Activated CD8-positive, alpha-beta T cell treated with anti-CD3 and anti-CD28 coated beads, Interleukin-2, amount 10 ng/mL, durations not matched to agents 7 days and 5 days (primary cell): ENCODE data around the gene PHLPP1. TPM values are rescaled to one million over a fixed set of nuclear protein-coding genes. Genes with fewer than 3 reads are reported as not detected.

ENCODE experiments used
- ATAC-seq: fragments of 150-1000 bp; cut with Tn5 transposase; one replicate; pipeline ENCODE4 v1.10.0; 2021; ENCODE audit warnings: moderate library complexity
- CTCF ChIA-PET: fragments of 350-600 bp; sonication (Branson Sonifier 250); formaldehyde crosslinking; loops from one replicate; lab custom pipeline; 2021; ENCODE audit warnings: antibody characterized with exemption; lab: Charles Lee
- POLR2A ChIA-PET: fragments of 350-600 bp; sonication (Branson Sonifier 250); formaldehyde crosslinking; loops from one replicate; lab custom pipeline; 2021; ENCODE audit warnings: antibody characterized with exemption; lab: Charles Lee
- DNase-seq: peaks from one replicate; pipeline ENCODE4 v3.0.0-alpha.2; 2020
- H3K27ac Mint-ChIP-seq: one replicate; pipeline ENCODE4 v1.8.0; 2021; ENCODE audit warnings: mild to moderate bottlenecking, mixed read lengths
- H3K27me3 Mint-ChIP-seq: one replicate; pipeline ENCODE4 v1.8.0; 2021; ENCODE audit warnings: low read depth, mixed read lengths
- H3K36me3 Mint-ChIP-seq: one replicate; pipeline ENCODE4 v1.8.0; 2021; ENCODE audit warnings: low read depth, mixed read lengths
- H3K4me1 Mint-ChIP-seq: one replicate; pipeline ENCODE4 v1.8.0; 2021; ENCODE audit warnings: low read depth, mixed read lengths
- H3K4me3 Mint-ChIP-seq: one replicate; pipeline ENCODE4 v1.8.0; 2021; ENCODE audit warnings: mild to moderate bottlenecking, mixed read lengths
- H3K9me3 Mint-ChIP-seq: one replicate; pipeline ENCODE4 v1.8.0; 2022; ENCODE audit warnings: mixed read lengths; ENCODE audit not compliant: insufficient read depth
- total RNA-seq, 2 experiments: library from RNA; stranded (reverse); gene quantifications; one replicate each; pipeline ENCODE4 v1.2.3, GENCODE V29; 2021

PHLPP1 gene
- total RNA-seq, 2 experiments from 2014 or later, result 2.9 to 3.5 TPM

DNA sequence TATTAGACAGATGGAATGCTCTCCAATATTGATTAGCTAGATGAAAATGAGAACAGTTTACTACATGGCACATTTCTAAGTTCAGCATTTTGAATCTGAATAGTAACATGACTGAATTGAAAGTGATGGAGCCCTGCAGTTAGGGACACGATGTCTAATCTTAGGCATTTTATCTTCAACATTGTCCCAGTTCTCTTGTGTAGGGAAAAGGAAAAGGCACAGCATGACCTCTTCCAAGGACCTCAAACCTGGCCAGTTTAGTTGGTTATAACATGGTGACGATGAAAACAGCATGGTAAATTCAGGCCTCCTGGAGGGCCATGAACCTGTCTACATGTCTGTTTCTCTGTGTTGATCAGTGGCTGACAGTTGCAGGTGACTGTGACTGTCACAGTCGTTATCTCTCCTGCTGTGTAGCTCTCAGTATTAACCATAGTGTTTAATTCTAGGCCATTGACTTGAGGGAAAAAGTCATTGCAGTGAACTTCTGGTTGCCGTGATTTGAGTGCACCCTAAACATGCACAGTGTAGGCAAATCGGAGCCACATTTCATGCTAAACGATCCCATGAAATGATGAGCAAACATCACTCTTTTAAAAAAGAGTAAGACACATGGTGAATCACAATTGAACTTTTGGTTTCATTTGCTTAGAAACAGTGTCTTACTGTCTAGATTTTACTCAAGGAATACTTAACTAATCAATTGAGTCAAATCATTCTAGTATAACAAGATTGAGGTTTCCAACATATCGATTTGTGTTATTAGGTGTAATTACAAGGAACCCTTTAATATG, 129.7 kb downstream of the PHLPP1 start:
- ATAC-seq (peak; percentile 30), DNase-seq (no peak)
- no peaks in the 10 kb centered on the region for H3K27me3 Mint-ChIP-seq
- peaks cover 14% of the 10 kb centered on the region for H3K4me1 Mint-ChIP-seq
- ChIA-PET CTCF (interaction anchor here (1.1 to 1.4 kb wide), 2 partner anchors 10 to 113 kb away, joined by 4 to 5 read pairs; no protein-coding TSS in a partner anchor), POLR2A (interaction anchor here (0.9 kb wide), 1 partner anchor 24 kb away, joined by 3 read pairs; no protein-coding TSS in a partner anchor)
- peak overlapping the region; percentile 45 for H3K27ac Mint-ChIP-seq
- H3K36me3 Mint-ChIP-seq, result peaks cover 5% of the 10 kb centered on the region
- H3K4me3 Mint-ChIP-seq, result peak overlapping the region; percentile 31
- no peaks in the 10 kb centered on the region for H3K9me3 Mint-ChIP-seq

DNA sequence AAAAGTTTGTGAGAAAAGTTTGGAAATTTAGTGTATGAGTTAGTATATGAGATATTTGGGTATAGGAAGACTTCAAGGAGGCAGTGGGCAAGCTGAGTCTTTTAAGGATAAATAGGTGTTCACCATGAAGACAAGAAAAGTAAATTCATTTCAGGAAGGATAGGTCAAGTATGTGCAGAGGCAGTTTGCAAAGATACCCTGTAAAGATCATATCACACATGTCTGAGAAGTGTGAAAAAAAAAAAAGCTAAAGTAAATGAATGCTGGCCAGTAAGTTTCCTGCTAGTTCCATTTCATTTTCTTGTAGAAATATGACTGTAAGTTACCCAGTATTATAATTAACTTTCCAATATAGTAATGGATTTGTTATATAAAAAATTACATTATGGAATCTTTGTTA, 131.0 kb downstream of the PHLPP1 start:
- CTCF ChIA-PET, result no interaction called here
- POLR2A ChIA-PET, result interaction anchor here (0.6 kb wide), 1 partner anchor 374 kb away, joined by 3 read pairs; no protein-coding TSS in a partner anchor
- DNase-seq, result no peak
- Mint-ChIP-seq H3K27ac (no peak overlapping the region), H3K36me3 (peaks cover 5% of the 10 kb centered on the region), H3K4me1 (peaks cover 13% of the 10 kb centered on the region), H3K4me3 (no peak overlapping the region), H3K27me3 (no peaks in the 10 kb centered on the region), H3K9me3 (no peaks in the 10 kb centered on the region)
- ATAC-seq, result no peak

DNA sequence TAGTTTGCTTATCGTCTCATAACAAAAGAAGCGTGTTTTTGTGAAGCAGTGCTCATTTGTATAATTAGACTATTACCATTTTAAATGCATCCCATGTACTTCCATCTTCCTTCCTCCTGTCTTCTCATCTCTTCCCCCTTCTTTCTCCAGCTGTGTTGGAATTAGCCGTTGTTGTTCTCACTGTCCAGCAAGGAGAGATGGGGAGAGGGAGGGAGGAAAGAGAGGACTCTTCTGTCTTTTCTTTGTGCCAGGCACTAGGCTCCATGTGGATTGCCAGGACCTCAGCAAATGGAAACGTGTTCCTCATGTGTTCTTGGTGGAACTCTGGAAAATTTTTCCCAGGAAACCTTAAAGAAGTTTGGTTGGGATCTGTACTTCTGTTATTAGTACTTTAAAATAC, 131.7 kb downstream of the PHLPP1 start:
- ChIA-PET POLR2A (no interaction called here), CTCF (no interaction called here)
- ATAC-seq (no peak), DNase-seq (no peak)
- H3K9me3 Mint-ChIP-seq, result no peaks in the 10 kb centered on the region
- H3K4me3 Mint-ChIP-seq, result no peak overlapping the region
- H3K4me1 Mint-ChIP-seq, result peaks cover 13% of the 10 kb centered on the region
- no peaks in the 10 kb centered on the region for H3K27me3 Mint-ChIP-seq
- H3K27ac Mint-ChIP-seq, result no peak overlapping the region
- H3K36me3 Mint-ChIP-seq, result peaks cover 5% of the 10 kb centered on the region

DNA sequence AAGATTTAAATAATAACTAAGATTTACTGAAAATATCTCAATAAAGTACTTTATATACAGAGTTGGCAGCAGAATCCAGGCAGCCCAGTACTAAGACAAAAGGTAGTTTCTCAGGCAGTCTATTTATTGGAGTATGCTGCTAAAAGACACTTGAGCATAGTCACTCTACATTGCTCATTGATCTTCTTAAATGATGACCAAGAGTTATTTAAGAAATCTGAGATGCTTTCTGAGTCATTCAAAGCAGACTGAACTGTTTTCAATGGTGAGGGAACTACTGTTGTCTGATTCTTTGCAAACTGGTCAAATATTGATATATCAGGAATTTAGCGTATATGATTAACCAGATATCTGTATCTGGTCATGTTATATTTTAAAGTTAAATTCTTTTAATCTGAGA, 133.6 kb downstream of the PHLPP1 start:
- ChIA-PET CTCF (no interaction called here), POLR2A (no interaction called here)
- Mint-ChIP-seq H3K36me3 (peaks cover under 1% of the 10 kb centered on the region), H3K4me1 (peaks cover 13% of the 10 kb centered on the region), H3K27ac (no peak overlapping the region), H3K9me3 (no peaks in the 10 kb centered on the region), H3K27me3 (no peaks in the 10 kb centered on the region), H3K4me3 (no peak overlapping the region)
- no peak for DNase-seq
- no peak for ATAC-seq

DNA sequence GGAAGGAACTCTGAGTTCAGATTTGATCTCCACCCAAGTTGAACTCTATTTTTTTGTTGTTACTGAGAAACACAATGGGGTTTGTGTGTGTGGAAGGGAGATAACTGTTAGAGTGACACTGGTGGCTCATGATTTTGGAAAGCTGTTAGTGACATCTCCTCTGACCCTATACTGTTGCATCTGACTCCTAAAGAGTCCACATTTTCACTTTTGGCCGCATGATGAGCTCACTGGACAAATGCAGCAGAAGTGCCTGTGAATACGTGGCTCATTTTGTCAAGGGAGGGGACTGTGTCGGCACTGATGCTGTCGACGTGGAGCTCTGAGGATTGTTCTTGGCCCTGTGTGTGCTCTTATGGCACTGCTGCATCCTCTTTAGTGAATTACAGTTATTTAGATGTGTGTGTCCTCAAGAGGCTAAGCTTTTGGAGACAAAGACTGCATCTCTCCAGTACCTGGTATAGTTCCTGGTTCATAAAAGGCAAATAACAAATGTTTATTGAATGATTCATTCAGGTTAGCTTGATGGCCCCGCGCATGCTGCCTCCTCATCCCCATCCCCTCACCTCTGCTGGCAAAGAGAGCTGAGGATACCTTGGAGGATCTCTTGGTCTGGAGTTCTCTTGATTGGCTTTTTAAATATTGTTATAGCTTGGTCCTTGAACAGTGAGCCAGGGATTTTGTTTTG, 135.4 kb downstream of the PHLPP1 start:
- no peak for ATAC-seq
- CTCF ChIA-PET, result interaction anchor here (0.7 kb wide), 1 partner anchor 48 kb away, joined by 3 read pairs; no protein-coding TSS in a partner anchor
- Mint-ChIP-seq H3K4me1 (peaks cover 3% of the 10 kb centered on the region), H3K4me3 (no peak overlapping the region), H3K36me3 (no peaks in the 10 kb centered on the region), H3K27ac (no peak overlapping the region), H3K9me3 (no peaks in the 10 kb centered on the region), H3K27me3 (no peaks in the 10 kb centered on the region)
- no peak for DNase-seq
- POLR2A ChIA-PET, result no interaction called here

DNA sequence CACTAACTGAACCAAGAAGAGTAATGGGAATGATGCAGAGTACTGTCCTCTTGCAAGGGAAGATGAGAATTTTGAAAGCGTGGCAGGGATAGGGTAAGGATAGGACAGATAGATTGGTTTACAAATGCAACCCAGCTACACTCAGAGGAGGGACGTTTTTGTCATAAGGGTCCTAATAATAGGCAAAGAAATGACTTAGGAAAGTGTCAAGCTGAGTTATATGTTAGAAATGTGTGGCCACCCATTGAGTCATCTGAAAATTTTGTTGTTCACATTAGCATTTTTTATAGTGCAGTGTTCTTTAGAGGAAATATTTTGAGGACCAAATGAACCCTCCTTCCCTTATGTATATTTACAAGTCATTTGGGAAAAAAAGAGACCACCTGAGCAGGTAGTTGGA, 137.5 kb downstream of the PHLPP1 start:
- ATAC-seq (no peak), DNase-seq (no peak)
- no peak overlapping the region for H3K4me3 Mint-ChIP-seq
- H3K27me3 Mint-ChIP-seq, result no peaks in the 10 kb centered on the region
- ChIA-PET POLR2A (no interaction called here), CTCF (no interaction called here)
- H3K4me1 Mint-ChIP-seq, result no peaks in the 10 kb centered on the region
- H3K9me3 Mint-ChIP-seq, result no peaks in the 10 kb centered on the region
- H3K36me3 Mint-ChIP-seq, result no peaks in the 10 kb centered on the region
- no peak overlapping the region for H3K27ac Mint-ChIP-seq

DNA sequence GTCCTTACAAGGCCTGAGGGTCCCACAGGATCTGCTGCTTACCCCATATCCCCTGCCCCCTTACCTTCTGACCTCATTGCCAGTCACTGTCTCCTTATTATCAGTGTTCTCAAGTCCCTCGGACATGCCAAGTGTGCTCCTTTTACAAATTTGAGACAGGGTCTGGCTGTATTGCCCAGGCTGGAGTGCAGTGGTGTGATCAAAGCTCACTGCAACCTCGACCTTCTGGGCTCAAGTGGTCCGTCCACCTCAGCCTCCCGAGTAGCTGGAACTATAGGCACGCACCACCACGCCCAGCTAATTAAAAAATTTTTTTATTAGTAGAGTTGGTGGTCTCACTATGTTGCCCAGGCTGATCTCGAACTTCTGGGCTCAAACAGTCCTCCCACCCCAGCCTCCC, 141.0 kb downstream of the PHLPP1 start:
- DNase-seq (no peak), ATAC-seq (no peak)
- H3K9me3 Mint-ChIP-seq, result no peaks in the 10 kb centered on the region
- POLR2A ChIA-PET, result interaction anchor here (0.8 kb wide), 1 partner anchor 37 kb away, joined by 3 read pairs; no protein-coding TSS in a partner anchor
- no peak overlapping the region for H3K27ac Mint-ChIP-seq
- H3K27me3 Mint-ChIP-seq, result no peaks in the 10 kb centered on the region
- no peaks in the 10 kb centered on the region for H3K4me1 Mint-ChIP-seq
- no peak overlapping the region for H3K4me3 Mint-ChIP-seq
- H3K36me3 Mint-ChIP-seq, result no peaks in the 10 kb centered on the region
- CTCF ChIA-PET, result interaction anchor here (0.6 to 2.2 kb wide), 2 partner anchors 10 to 1777 kb away, joined by 3 to 4 read pairs; no protein-coding TSS in a partner anchor

DNA sequence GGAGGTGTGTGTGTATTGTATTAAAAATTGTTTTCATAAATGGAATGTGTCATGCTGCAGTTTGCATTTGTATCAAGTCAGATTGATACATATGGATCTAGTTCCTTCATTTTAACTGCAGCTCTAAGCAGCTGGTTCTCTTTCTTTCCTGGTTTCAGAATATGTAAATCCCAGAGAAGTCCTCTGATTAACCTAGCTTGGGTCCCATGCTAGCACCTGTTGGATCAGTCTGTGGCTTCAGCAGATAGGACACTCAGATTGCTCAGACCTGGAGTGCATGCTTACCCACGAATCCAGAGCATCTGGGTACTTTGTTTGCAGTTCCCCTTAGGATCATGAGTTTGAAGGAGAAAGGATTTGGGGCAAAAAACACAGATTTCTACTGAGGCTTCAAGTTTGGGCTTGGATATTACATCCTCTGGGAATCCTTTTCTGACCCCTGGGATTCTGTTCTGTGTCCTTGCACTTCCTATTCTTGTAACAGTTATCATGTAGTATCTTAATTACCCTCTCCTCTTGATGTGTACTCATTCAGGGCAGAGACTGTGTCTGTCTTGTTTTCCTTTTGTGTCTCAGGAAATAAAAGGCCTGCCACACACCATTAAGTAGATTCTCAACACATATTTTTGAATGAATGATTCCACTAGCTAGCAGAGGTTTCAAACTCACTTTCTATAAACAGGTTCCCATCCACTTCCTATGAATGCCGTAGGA, 142.1 kb downstream of the PHLPP1 start:
- Mint-ChIP-seq H3K9me3 (no peaks in the 10 kb centered on the region), H3K27me3 (no peaks in the 10 kb centered on the region), H3K27ac (no peak overlapping the region), H3K4me1 (peaks cover under 1% of the 10 kb centered on the region), H3K36me3 (no peaks in the 10 kb centered on the region), H3K4me3 (no peak overlapping the region)
- ATAC-seq, result no peak
- ChIA-PET POLR2A (no interaction called here), CTCF (interaction anchor here (2.2 kb wide), 1 partner anchor 9 kb away, joined by 4 read pairs; no protein-coding TSS in a partner anchor)
- DNase-seq, result no peak

DNA sequence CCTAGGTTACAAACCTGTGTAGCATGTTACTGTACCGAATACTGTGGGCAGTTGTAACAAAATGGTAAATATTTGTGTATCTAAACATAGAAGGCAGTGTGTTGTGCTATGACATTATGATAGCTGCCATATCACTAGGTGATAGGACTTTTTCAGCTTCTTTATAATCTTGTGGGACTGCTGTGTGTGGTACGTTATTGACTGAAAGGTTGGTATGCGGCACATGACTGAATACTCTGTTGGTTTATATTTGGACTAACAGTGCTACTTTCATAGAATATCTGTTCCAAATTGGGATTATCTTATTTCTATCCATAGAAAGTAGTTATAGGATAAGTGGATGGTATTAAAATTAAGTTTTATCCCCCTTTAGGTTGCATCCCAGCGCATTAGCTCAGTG, 144.7 kb downstream of the PHLPP1 start:
- H3K4me1 Mint-ChIP-seq, result peaks cover 12% of the 10 kb centered on the region
- no peak overlapping the region for H3K27ac Mint-ChIP-seq
- ChIA-PET CTCF (no interaction called here), POLR2A (no interaction called here)
- H3K27me3 Mint-ChIP-seq, result no peaks in the 10 kb centered on the region
- no peak for ATAC-seq
- H3K4me3 Mint-ChIP-seq, result no peak overlapping the region
- no peaks in the 10 kb centered on the region for H3K9me3 Mint-ChIP-seq
- H3K36me3 Mint-ChIP-seq, result no peaks in the 10 kb centered on the region
- no peak for DNase-seq

DNA sequence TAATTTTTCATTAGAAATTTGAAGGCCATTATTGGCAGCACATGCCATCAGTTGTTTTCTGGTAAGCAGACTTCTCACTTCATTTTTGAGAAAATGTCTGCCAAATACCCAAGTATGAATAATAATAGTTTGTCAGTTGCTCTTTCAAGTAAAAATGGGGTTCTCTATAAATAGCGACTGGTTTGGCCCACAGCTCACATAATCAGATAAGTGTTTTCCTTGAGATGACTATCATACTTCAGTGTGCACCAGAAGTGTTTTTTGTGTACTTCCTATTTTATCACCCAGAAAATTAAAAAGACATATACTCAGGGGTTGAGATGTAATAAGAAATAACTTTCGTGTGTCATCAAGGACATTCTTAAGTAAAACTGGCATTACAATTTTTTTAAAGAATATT, 147.1 kb downstream of the PHLPP1 start:
- DNase-seq, result no peak
- CTCF ChIA-PET, result no interaction called here
- H3K27ac Mint-ChIP-seq, result no peak overlapping the region
- H3K27me3 Mint-ChIP-seq, result no peaks in the 10 kb centered on the region
- peaks cover 12% of the 10 kb centered on the region for H3K4me1 Mint-ChIP-seq
- no peaks in the 10 kb centered on the region for H3K36me3 Mint-ChIP-seq
- POLR2A ChIA-PET, result interaction anchor here (0.6 kb wide), 1 partner anchor 111 kb away, joined by 3 read pairs; no protein-coding TSS in a partner anchor
- ATAC-seq, result no peak
- H3K9me3 Mint-ChIP-seq, result no peaks in the 10 kb centered on the region
- H3K4me3 Mint-ChIP-seq, result no peak overlapping the region

DNA sequence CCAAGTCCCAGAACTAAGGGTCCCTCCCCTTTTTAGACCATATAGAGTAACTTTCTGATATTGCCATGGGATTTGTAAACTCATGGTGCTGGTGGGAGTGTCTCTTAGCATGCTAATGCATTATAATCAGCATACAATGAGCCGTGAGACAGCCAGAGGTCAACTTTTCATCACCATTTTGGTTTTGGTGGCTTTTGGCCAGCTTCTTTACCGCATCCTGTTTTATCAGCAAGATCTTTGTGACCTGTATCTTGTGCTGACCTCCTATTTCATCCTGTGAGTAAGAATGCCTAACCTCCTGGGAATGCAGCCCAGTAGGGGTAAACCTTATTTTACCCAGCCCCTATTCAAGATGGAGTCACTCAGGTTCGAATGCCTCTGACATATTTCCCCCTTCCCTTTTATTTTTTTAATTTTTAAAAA, 148.2 kb downstream of the PHLPP1 start:
- ATAC-seq (no peak), DNase-seq (no peak)
- no peaks in the 10 kb centered on the region for H3K9me3 Mint-ChIP-seq
- H3K27me3 Mint-ChIP-seq, result no peaks in the 10 kb centered on the region
- ChIA-PET CTCF (no interaction called here), POLR2A (no interaction called here)
- H3K36me3 Mint-ChIP-seq, result no peaks in the 10 kb centered on the region
- no peak overlapping the region for H3K27ac Mint-ChIP-seq
- peaks cover 12% of the 10 kb centered on the region for H3K4me1 Mint-ChIP-seq
- H3K4me3 Mint-ChIP-seq, result no peak overlapping the region
